Mesenchymal stem cell (in vitro differentiated cells and primary cell): ENCODE data around the gene MDFIC.

Experiments used
- DNase-seq: peaks from one replicate; pipeline ENCODE4 v3.0.0-alpha.2; 2013
- H2AFZ ChIP-seq: one replicate; pipeline ENCODE4 v1.6.1; 2013; ENCODE audit warnings: low read depth, mild to moderate bottlenecking, control low read depth, inconsistent platforms, low read length, moderate library complexity
- H2AK5ac ChIP-seq: 2 replicates; pipeline ENCODE4 v1.6.1; 2013; ENCODE audit warnings: low read length, moderate library complexity, mild to moderate bottlenecking, inconsistent platforms; ENCODE audit not compliant: severe bottlenecking
- H2BK120ac ChIP-seq: one replicate; pipeline ENCODE4 v1.6.1; 2013; ENCODE audit warnings: low read depth, mild to moderate bottlenecking, inconsistent platforms, low read length, moderate library complexity
- H2BK12ac ChIP-seq, 2 experiments: one replicate each; pipeline ENCODE4 v1.6.1; 2013; ENCODE audit warnings: inconsistent platforms in 2 of 2, low read length in 2 of 2, mild to moderate bottlenecking in 2 of 2, moderate library complexity in 2 of 2, control low read depth in 1 of 2
- H2BK15ac ChIP-seq: one replicate; pipeline ENCODE4 v1.6.1; 2013; ENCODE audit warnings: mild to moderate bottlenecking, low read depth, inconsistent platforms; ENCODE audit not compliant: poor library complexity, severe bottlenecking
- H2BK5ac ChIP-seq: 2 replicates; pipeline ENCODE4 v1.6.1; 2013; ENCODE audit warnings: low read depth, mild to moderate bottlenecking, low read length, control low read depth, inconsistent platforms; ENCODE audit not compliant: poor library complexity, severe bottlenecking
- H3K14ac ChIP-seq, 2 experiments: one replicate each; pipeline ENCODE4 v1.6.1; 2013; ENCODE audit warnings: inconsistent platforms in 2 of 2, low read length in 2 of 2, control low read depth in 1 of 2, mild to moderate bottlenecking in 1 of 2, moderate library complexity in 1 of 2
- H3K18ac ChIP-seq, 2 experiments: one replicate each; pipeline ENCODE4 v1.6.1; 2013; ENCODE audit warnings: inconsistent platforms in 2 of 2, low read length in 2 of 2, control low read depth in 1 of 2, low read depth in 1 of 2, mild to moderate bottlenecking in 1 of 2
- H3K23ac ChIP-seq, 2 experiments: one replicate each; pipeline ENCODE4 v1.6.1; 2013; ENCODE audit warnings: inconsistent platforms in 2 of 2, low read length in 2 of 2, mild to moderate bottlenecking in 2 of 2, moderate library complexity in 2 of 2, control low read depth in 1 of 2
- H3K27ac ChIP-seq: 2 replicates; pipeline ENCODE4 v1.5.1; 2013; ENCODE audit warnings: mild to moderate bottlenecking, moderate library complexity, low read length, control low read depth, inconsistent platforms; ENCODE audit not compliant: poor library complexity, severe bottlenecking
- H3K27me3 ChIP-seq, 2 experiments: 2 replicates each; pipeline versions ENCODE4 v1.6.1 to v1.7.0; 2013; ENCODE audit warnings: low read length in 2 of 2, mild to moderate bottlenecking in 2 of 2, moderate library complexity in 2 of 2, control low read depth in 1 of 2, inconsistent platforms in 1 of 2; ENCODE audit not compliant: control insufficient read depth in 1 of 2, insufficient read depth in 1 of 2
- H3K36me3 ChIP-seq, 2 experiments: 2 replicates each; pipeline versions ENCODE4 v1.6.1 to v1.7.0; 2013; ENCODE audit warnings: low read length in 2 of 2, control low read depth in 1 of 2, inconsistent platforms in 1 of 2, low read depth in 1 of 2, mild to moderate bottlenecking in 1 of 2; ENCODE audit not compliant: insufficient read depth in 2 of 2, control insufficient read depth in 1 of 2
- H3K4ac ChIP-seq, 2 experiments: one replicate each; pipeline ENCODE4 v1.6.1; 2013; ENCODE audit warnings: inconsistent platforms in 2 of 2, low read length in 2 of 2, mild to moderate bottlenecking in 2 of 2, moderate library complexity in 2 of 2, control low read depth in 1 of 2, low read depth in 1 of 2
- H3K4me1 ChIP-seq: 2 replicates; pipeline ENCODE4 v1.6.1; 2013; ENCODE audit warnings: low read depth, low read length, control low read depth; ENCODE audit not compliant: control insufficient read depth, insufficient read depth
- H3K4me2 ChIP-seq: 2 replicates; pipeline ENCODE4 v1.6.1; 2013; ENCODE audit warnings: low read length, mild to moderate bottlenecking, inconsistent platforms; ENCODE audit not compliant: poor library complexity, severe bottlenecking
- H3K4me3 ChIP-seq, 2 experiments: 2 replicates each; pipeline versions ENCODE4 v1.5.1 to v1.7.0; 2013; ENCODE audit warnings: low read length in 2 of 2, mild to moderate bottlenecking in 2 of 2, control low read depth in 1 of 2, low read depth in 1 of 2; ENCODE audit not compliant: insufficient read depth in 1 of 2
- H3K79me1 ChIP-seq: replicated peaks from 2 replicates; pipeline ENCODE4 v1.6.1; 2013; ENCODE audit warnings: mild to moderate bottlenecking, control low read depth, low read length, inconsistent platforms; ENCODE audit not compliant: poor library complexity, severe bottlenecking
- H3K9ac ChIP-seq: 2 replicates; pipeline ENCODE4 v1.7.0; 2013; ENCODE audit warnings: mild to moderate bottlenecking, low read length, moderate library complexity
- H3K9me3 ChIP-seq: 2 replicates; pipeline ENCODE4 v1.7.0; 2013; ENCODE audit warnings: mild to moderate bottlenecking, low read length; ENCODE audit not compliant: control insufficient read depth
- H4K8ac ChIP-seq: one replicate; pipeline ENCODE4 v1.6.1; 2013; ENCODE audit warnings: inconsistent platforms, mild to moderate bottlenecking, low read length, moderate library complexity
- H4K91ac ChIP-seq: one replicate; pipeline ENCODE4 v1.6.1; 2013; ENCODE audit warnings: mild to moderate bottlenecking, low read length, inconsistent platforms
- WGBS: methylation state at CpG from one replicate; pipeline ENCODE4 v1.1.7; 2013; ENCODE audit warnings: mixed read lengths; 5-methylcytosine and 5-hydroxymethylcytosine counted together

The MDFIC gene

GRCh38 chr7:114930107-114930661 is 8.3 kb downstream of the MDFIC start:
- Histone ChIP-seq H2BK120ac (no peak overlapping the region), H3K4me2 (no peak overlapping the region), H4K91ac (no peak overlapping the region), H2BK15ac (no peak overlapping the region), H2AFZ (no peak overlapping the region), H3K23ac (no peak overlapping the region), H3K27ac (no peak overlapping the region), H3K9ac (peak overlapping the region; percentile 80), H3K4ac (no peak overlapping the region), H4K8ac (no peak overlapping the region), H3K14ac (no peak overlapping the region), H2BK12ac (no peak overlapping the region), H3K18ac (peak overlapping the region in 1 of 2 experiments; percentile 25), H3K27me3 (no peaks in the 10 kb centered on the region), H2AK5ac (no peak overlapping the region), H3K4me3 (peak overlapping the region in 1 of 2 experiments; percentile 61), H3K79me1 (peaks cover 17% of the 10 kb centered on the region), H3K9me3 (no peaks in the 10 kb centered on the region), H2BK5ac (no peak overlapping the region), H3K4me1 (peaks cover 2% of the 10 kb centered on the region), H3K36me3 (peaks cover 0 to 16% of the 10 kb centered on the region in 2 experiments)
- WGBS: 39% methylated on average over 4 of the region's 4 CpGs
- peak; percentile 43 for DNase-seq

- H3K23ac ChIP-seq: no peak overlapping the region
- H3K4me2 ChIP-seq: no peak overlapping the region
- H2BK12ac ChIP-seq: no peak overlapping the region
- 87% methylated on average over 3 of the region's 6 CpGs for whole genome bisulfite sequencing
- H3K4me1 ChIP-seq: peaks cover 2% of the 10 kb centered on the region
- H3K9me3 ChIP-seq: no peaks in the 10 kb centered on the region
- H2AK5ac ChIP-seq: no peak overlapping the region
- peaks cover 0 to 12% of the 10 kb centered on the region in 2 experiments for H3K36me3 ChIP-seq
- no peak overlapping the region for H3K14ac ChIP-seq
- no peak overlapping the region for H2BK120ac ChIP-seq
- H3K27me3 ChIP-seq: no peaks in the 10 kb centered on the region
- peaks cover 13% of the 10 kb centered on the region for H3K79me1 ChIP-seq
- H4K8ac ChIP-seq: no peak overlapping the region
- H3K4me3 ChIP-seq: peak overlapping the region in 1 of 2 experiments; percentile 61
- no peak overlapping the region for H2BK5ac ChIP-seq
- H3K27ac ChIP-seq: no peak overlapping the region
- no peak for DNase-seq
- H3K18ac ChIP-seq: no peak overlapping the region
- no peak overlapping the region for H3K4ac ChIP-seq
- H3K9ac ChIP-seq: peak overlapping the region; percentile 80
- no peak overlapping the region for H4K91ac ChIP-seq
- no peak overlapping the region for H2BK15ac ChIP-seq
- no peak overlapping the region for H2AFZ ChIP-seq
Observed at GRCh38 chr7:114930829-114931655, 9.1 kb downstream of the MDFIC start.

GRCh38 chr7:114931656-114932011 is 9.7 kb downstream of the MDFIC start:
- Histone ChIP-seq H3K23ac (peak overlapping the region in 1 of 2 experiments; percentile 94), H3K79me1 (peaks cover 12% of the 10 kb centered on the region), H3K18ac (peak overlapping the region in 1 of 2 experiments; percentile 52), H3K36me3 (peaks cover 0 to 7% of the 10 kb centered on the region in 2 experiments), H4K8ac (no peak overlapping the region), H2AK5ac (peak overlapping the region; percentile 81), H2BK12ac (no peak overlapping the region), H3K14ac (no peak overlapping the region), H3K4me3 (no peak overlapping the region), H2BK5ac (no peak overlapping the region), H3K27ac (no peak overlapping the region), H3K4ac (no peak overlapping the region), H2AFZ (no peak overlapping the region), H4K91ac (no peak overlapping the region), H3K4me2 (no peak overlapping the region), H2BK120ac (no peak overlapping the region), H3K9ac (peak overlapping the region; percentile 80), H2BK15ac (no peak overlapping the region), H3K27me3 (no peaks in the 10 kb centered on the region), H3K9me3 (no peaks in the 10 kb centered on the region), H3K4me1 (peaks cover 2% of the 10 kb centered on the region)
- no peak for DNase-seq
- WGBS: 92% methylated on average over 6 of the region's 9 CpGs

GRCh38 chr7:114932991-114933390 is 11.1 kb downstream of the MDFIC start:
- Histone ChIP-seq H2BK5ac (no peak overlapping the region), H4K91ac (no peak overlapping the region), H2BK12ac (no peak overlapping the region), H2AK5ac (no peak overlapping the region), H3K9ac (no peak overlapping the region), H3K18ac (no peak overlapping the region), H3K23ac (no peak overlapping the region), H3K4me2 (no peak overlapping the region), H3K9me3 (no peaks in the 10 kb centered on the region), H2AFZ (no peak overlapping the region), H4K8ac (no peak overlapping the region), H3K4ac (no peak overlapping the region), H3K4me1 (peaks cover 2% of the 10 kb centered on the region), H2BK15ac (no peak overlapping the region), H3K4me3 (no peak overlapping the region), H3K27ac (no peak overlapping the region), H3K36me3 (peaks cover 0 to 5% of the 10 kb centered on the region in 2 experiments), H3K14ac (no peak overlapping the region), H3K79me1 (peaks cover 12% of the 10 kb centered on the region), H2BK120ac (no peak overlapping the region), H3K27me3 (no peaks in the 10 kb centered on the region)
- 94% methylated on average over 5 of the region's 5 CpGs for WGBS
- DNase-seq: no peak
